H9 (cell line): Measurements from ENCODE around the gene AMBRA1. TPM values are rescaled to one million over a fixed set of nuclear protein-coding genes. Genes with fewer than 3 reads are reported as not detected.

Source experiments
- DNase-seq: peaks from one replicate; pipeline ENCODE4 v3.0.0-alpha.2; 2017
- H2AFZ ChIP-seq: one replicate; pipeline ENCODE4 v1.6.1; 2013; ENCODE audit warnings: mild to moderate bottlenecking, low read length, control low read depth, moderate library complexity
- H2AK5ac ChIP-seq: 2 replicates; pipeline ENCODE4 v1.6.1; 2013; ENCODE audit warnings: low read length, control low read depth, mixed read lengths; ENCODE audit not compliant: insufficient read length
- H2BK120ac ChIP-seq: one replicate; pipeline ENCODE4 v1.6.1; 2013; ENCODE audit warnings: low read depth, mild to moderate bottlenecking, low read length, control low read depth, inconsistent platforms; ENCODE audit not compliant: poor library complexity, severe bottlenecking
- H2BK12ac ChIP-seq: 2 replicates; pipeline ENCODE4 v1.6.1; 2013; ENCODE audit warnings: low read length, control low read depth, mixed read lengths, low read depth; ENCODE audit not compliant: insufficient read length
- H2BK15ac ChIP-seq: 2 replicates; pipeline ENCODE4 v1.6.1; 2013; ENCODE audit warnings: low read depth, low read length, control low read depth
- H2BK20ac ChIP-seq: one replicate; pipeline ENCODE4 v1.6.1; 2013; ENCODE audit warnings: low read depth, mild to moderate bottlenecking, low read length, control low read depth, inconsistent platforms; ENCODE audit not compliant: poor library complexity, severe bottlenecking
- H2BK5ac ChIP-seq: 2 replicates; pipeline ENCODE4 v1.6.1; 2013; ENCODE audit warnings: low read length, control low read depth, mixed read lengths; ENCODE audit not compliant: insufficient read length
- H3K14ac ChIP-seq: 2 replicates; pipeline ENCODE4 v1.6.1; 2013; ENCODE audit warnings: low read length, control low read depth; ENCODE audit not compliant: insufficient read depth
- H3K18ac ChIP-seq: 2 replicates; pipeline ENCODE4 v1.6.1; 2013; ENCODE audit warnings: low read depth, mild to moderate bottlenecking, mixed read lengths, low read length, control low read depth; ENCODE audit not compliant: insufficient read length
- H3K23ac ChIP-seq: 2 replicates; pipeline ENCODE4 v1.6.1; 2013; ENCODE audit warnings: low read length, control low read depth, mixed read lengths, low read depth; ENCODE audit not compliant: insufficient read length
- H3K23me2 ChIP-seq: 2 replicates; pipeline ENCODE4 v1.6.1; 2013; ENCODE audit warnings: low read depth, mild to moderate bottlenecking, mixed read lengths, low read length, control low read depth; ENCODE audit not compliant: insufficient read length, poor library complexity, severe bottlenecking
- H3K27ac ChIP-seq: 2 replicates; pipeline ENCODE4 v1.5.1; 2013; ENCODE audit warnings: low read length, control low read depth, mixed read lengths, low read depth; ENCODE audit not compliant: insufficient read length
- H3K27me3 ChIP-seq: 2 replicates; pipeline ENCODE4 v1.6.1; 2013; ENCODE audit warnings: low read length, control low read depth, inconsistent platforms; ENCODE audit not compliant: insufficient read depth
- H3K4ac ChIP-seq: 2 replicates; pipeline ENCODE4 v1.6.1; 2013; ENCODE audit warnings: low read depth, mild to moderate bottlenecking, control low read depth, inconsistent platforms, low read length, moderate library complexity
- H3K4me1 ChIP-seq: 2 replicates; pipeline ENCODE4 v1.6.1; 2013; ENCODE audit warnings: low read length, control low read depth, inconsistent platforms; ENCODE audit not compliant: insufficient read depth
- H3K4me2 ChIP-seq: 2 replicates; pipeline ENCODE4 v1.6.1; 2013; ENCODE audit warnings: low read length, control low read depth, mixed read lengths; ENCODE audit not compliant: insufficient read length, insufficient read depth
- H3K56ac ChIP-seq: 2 replicates; pipeline ENCODE4 v1.6.1; 2013; ENCODE audit warnings: low read depth, mild to moderate bottlenecking, mixed read lengths, low read length, control low read depth; ENCODE audit not compliant: insufficient read length
- H3K79me1 ChIP-seq: 2 replicates; pipeline ENCODE4 v1.6.1; 2013; ENCODE audit warnings: low read depth, mild to moderate bottlenecking, moderate library complexity, low read length, control low read depth, inconsistent platforms; ENCODE audit not compliant: insufficient read depth, poor library complexity, severe bottlenecking
- H3K79me2 ChIP-seq: 2 replicates; pipeline ENCODE4 v1.6.1; 2013; ENCODE audit warnings: low read length, control low read depth, inconsistent platforms; ENCODE audit not compliant: insufficient read depth
- H3K9ac ChIP-seq: 2 replicates; pipeline ENCODE4 v1.6.1; 2013; ENCODE audit warnings: low read length, control low read depth, mixed read lengths; ENCODE audit not compliant: insufficient read length; ENCODE audit errors: extremely low read depth
- H3K9me3 ChIP-seq: one replicate; pipeline ENCODE4 v1.6.1; 2013; ENCODE audit warnings: low read depth, low read length, inconsistent platforms; ENCODE audit not compliant: control insufficient read depth
- H3T11ph ChIP-seq: one replicate; pipeline ENCODE4 v1.6.1; 2013; ENCODE audit warnings: mild to moderate bottlenecking, low read length, control low read depth, inconsistent platforms
- H4K20me1 ChIP-seq: one replicate; pipeline ENCODE4 v1.6.1; 2013; ENCODE audit not compliant: control insufficient read depth, insufficient read length, insufficient read depth
- H4K5ac ChIP-seq: 2 replicates; pipeline ENCODE4 v1.6.1; 2013; ENCODE audit warnings: low read depth, mild to moderate bottlenecking, mixed read lengths, low read length, control low read depth; ENCODE audit not compliant: insufficient read length
- H4K8ac ChIP-seq: replicated peaks from 2 replicates; pipeline ENCODE4 v1.6.1; 2013; ENCODE audit warnings: low read length, control low read depth, mixed read lengths, low read depth; ENCODE audit not compliant: insufficient read length
- H4K91ac ChIP-seq: 2 replicates; pipeline ENCODE4 v1.6.1; 2013; ENCODE audit warnings: low read depth, mild to moderate bottlenecking, moderate library complexity, mixed read lengths, low read length, control low read depth; ENCODE audit not compliant: insufficient read length
- H3K27ac Mint-ChIP-seq, 3 experiments: 2 replicates in 2 of 3; 3 replicates in 1 of 3; pipeline ENCODE4 v1.8.0; 2020 to 2021; ENCODE audit warnings: mixed read lengths in 3 of 3, mild to moderate bottlenecking in 1 of 3, moderate library complexity in 1 of 3
- H3K27me3 Mint-ChIP-seq: 2 replicates; pipeline ENCODE4 v1.8.0; 2021; ENCODE audit warnings: low read depth, mild to moderate bottlenecking, moderate library complexity, mixed read lengths
- H3K36me3 Mint-ChIP-seq, 3 experiments: 2 replicates in 2 of 3; 3 replicates in 1 of 3; pipeline ENCODE4 v1.8.0; 2020 to 2021; ENCODE audit warnings: low read depth in 3 of 3, mixed read lengths in 3 of 3; ENCODE audit not compliant: insufficient read depth in 1 of 3
- H3K4me1 Mint-ChIP-seq, 2 experiments: 2 replicates each; pipeline ENCODE4 v1.8.0; 2020; ENCODE audit warnings: mixed read lengths in 2 of 2
- H3K4me3 Mint-ChIP-seq, 2 experiments: 2 replicates in 1 of 2; 3 replicates in 1 of 2; pipeline ENCODE4 v1.8.0; 2020 to 2021; ENCODE audit warnings: mild to moderate bottlenecking in 2 of 2, mixed read lengths in 2 of 2, moderate library complexity in 1 of 2
- H3K9me3 Mint-ChIP-seq, 2 experiments: 2 replicates in 1 of 2; 3 replicates in 1 of 2; pipeline ENCODE4 v1.8.0; 2020; ENCODE audit warnings: mild to moderate bottlenecking in 2 of 2, mixed read lengths in 2 of 2, moderate library complexity in 1 of 2
- CTCF ChIP-seq: fragments of 200-600 bp; sonication (generic); conservative IDR thresholded peaks from 3 replicates; pipeline ENCODE4 v1.8.0; 2021; ENCODE audit warnings: antibody characterized with exemption, mild to moderate bottlenecking
- WGBS: extraction: QIAGEN DNeasy Blood & Tissue Kit; methylation state at CpG from one replicate; pipeline ENCODE4 v1.1.7; 2013; ENCODE audit warnings: missing lambda C conversion rate, low lambda C conversion rate, mixed read lengths; ENCODE audit not compliant: insufficient read length; ENCODE audit errors: extremely low coverage; 5-methylcytosine and 5-hydroxymethylcytosine counted together
- total RNA-seq: library from RNA; stranded (reverse); gene quantifications from 2 replicates; pipeline ENCODE4 v1.2.1, GENCODE V29; 2021

AMBRA1 gene
- total RNA-seq, 1 experiment from 2014 or later: 37.5 TPM

DNA sequence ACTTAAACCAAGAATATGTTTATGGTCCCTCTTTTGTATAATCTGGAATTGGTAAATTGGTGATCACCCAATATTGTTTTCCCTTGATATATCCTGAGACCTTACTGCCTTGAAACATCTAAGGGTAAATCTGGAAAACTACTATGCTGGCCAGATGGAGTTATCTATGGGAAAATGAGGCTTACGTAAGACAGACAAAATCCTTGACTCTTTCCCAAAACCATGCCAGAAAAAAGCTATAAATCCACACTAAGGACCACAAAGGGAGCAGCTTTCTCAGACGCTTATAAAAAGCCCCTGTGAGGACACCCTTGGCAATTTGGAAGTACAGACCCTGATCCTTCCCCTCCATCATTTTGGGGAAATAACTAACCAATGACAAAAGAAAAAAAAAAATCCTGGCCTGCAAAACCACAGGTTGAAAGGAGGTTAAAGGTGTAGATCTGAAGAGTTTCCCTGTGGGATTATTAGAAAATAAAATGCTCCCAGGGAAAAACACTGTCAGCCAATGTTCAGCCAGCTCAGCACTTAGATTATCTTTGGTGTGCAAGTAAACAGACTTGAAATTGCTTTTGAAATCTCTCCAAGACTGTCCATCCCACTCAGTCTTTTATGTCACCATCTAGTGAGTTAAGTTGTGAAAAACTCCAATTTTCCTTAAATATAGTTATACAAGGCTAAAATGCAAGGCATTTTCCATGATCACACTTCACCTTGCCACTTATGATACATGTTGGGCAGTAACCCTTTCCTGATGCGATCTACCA, 6.6 kb upstream of the AMBRA1 start:
- no peak for TF ChIP-seq CTCF
- Histone ChIP-seq H3K79me1 (no peaks in the 10 kb centered on the region), H3K14ac (no peak overlapping the region), H2BK5ac (no peak overlapping the region), H4K8ac (no peak overlapping the region), H2BK15ac (no peak overlapping the region), H3K23ac (no peak overlapping the region), H3K18ac (no peak overlapping the region), H3K56ac (no peak overlapping the region), H2AK5ac (no peak overlapping the region), H2BK12ac (no peak overlapping the region), H3K9ac (no peak overlapping the region), H3K4ac (no peak overlapping the region), H3K9me3 (no peaks in the 10 kb centered on the region), H3K27me3 (no peaks in the 10 kb centered on the region), H4K5ac (no peak overlapping the region), H2AFZ (no peak overlapping the region), H2BK120ac (no peak overlapping the region), H4K20me1 (no peaks in the 10 kb centered on the region), H3T11ph (no peak overlapping the region), H2BK20ac (no peak overlapping the region), H3K4me2 (no peak overlapping the region), H3K79me2 (no peaks in the 10 kb centered on the region), H3K23me2 (no peaks in the 10 kb centered on the region), H3K27ac (no peak overlapping the region), H3K4me1 (no peaks in the 10 kb centered on the region), H4K91ac (no peak overlapping the region)
- no peak for DNase-seq
- no peaks in the 10 kb centered on the region for H3K27me3 Mint-ChIP-seq
- no peaks in the 10 kb centered on the region for H3K4me1 Mint-ChIP-seq
- no CpG with 5 or more reads among the region's 3 CpGs for WGBS
- H3K9me3 Mint-ChIP-seq: no peaks in the 10 kb centered on the region
- peaks cover 0 to 2% (median 0%) of the 10 kb centered on the region in 3 experiments; a peak in 2 of 7 replicates for H3K36me3 Mint-ChIP-seq
- no peak overlapping the region for H3K27ac Mint-ChIP-seq
- no peak overlapping the region for H3K4me3 Mint-ChIP-seq
